Keratinocyte (primary cell): ENCODE data around the gene ULK4. TPM values are rescaled to one million over a fixed set of nuclear protein-coding genes. Genes with fewer than 3 reads are reported as not detected.

Source experiments
- DNase-seq: peaks from one replicate; pipeline ENCODE4 v3.0.0-alpha.2; 2011; ENCODE audit warnings: low read depth, missing footprints, low spot score
- FAIRE-seq: peaks from 2 replicates; lab custom pipeline; 2011; peaks lifted over from hg19 to GRCh38; lab: Jason Lieb, UNC
- H2AFZ ChIP-seq: 2 replicates; pipeline ENCODE4 v1.6.0; 2012; ENCODE audit warnings: low read length, control low read depth, inconsistent platforms; ENCODE audit not compliant: control insufficient read depth
- H3K27ac ChIP-seq: 2 replicates; pipeline ENCODE4 v1.5.1; 2011; ENCODE audit warnings: low read length; ENCODE audit not compliant: control insufficient read depth, insufficient read depth
- H3K27me3 ChIP-seq: 3 replicates; pipeline ENCODE4 v1.6.0; 2011; ENCODE audit warnings: low read length; ENCODE audit not compliant: control insufficient read depth, insufficient read depth; ENCODE audit errors: extremely low read depth
- H3K36me3 ChIP-seq, 2 experiments: 2 replicates in 1 of 2; 3 replicates in 1 of 2; pipeline ENCODE4 v1.5.1; 2011; ENCODE audit warnings: low read length in 2 of 2, mild to moderate bottlenecking in 1 of 2; ENCODE audit not compliant: control insufficient read depth in 2 of 2, insufficient read depth in 2 of 2; ENCODE audit errors: extremely low read depth in 1 of 2
- H3K4me1 ChIP-seq: 3 replicates; pipeline ENCODE4 v1.5.1; 2011; ENCODE audit warnings: low read length; ENCODE audit not compliant: control insufficient read depth, insufficient read depth; ENCODE audit errors: extremely low read depth
- H3K4me2 ChIP-seq: 3 replicates; pipeline ENCODE4 v1.6.0; 2011; ENCODE audit warnings: low read depth, low read length; ENCODE audit not compliant: control insufficient read depth, insufficient read depth; ENCODE audit errors: extremely low read depth
- H3K4me3 ChIP-seq, 3 experiments: fragments of 200-600 bp in 1 of 3; sonication (generic) in 1 of 3; 2 replicates in 2 of 3; 3 replicates in 1 of 3; pipeline ENCODE4 v1.5.1; 2011 to 2016; ENCODE audit warnings: low read length in 3 of 3, mild to moderate bottlenecking in 3 of 3, control low read depth in 2 of 3, inconsistent platforms in 1 of 3, low read depth in 1 of 3, mixed read lengths in 1 of 3, mixed run types in 1 of 3, moderate library complexity in 1 of 3; ENCODE audit not compliant: control insufficient read depth in 2 of 3, insufficient read depth in 2 of 3; ENCODE audit errors: extremely low read depth in 1 of 3
- H3K79me2 ChIP-seq: 2 replicates; pipeline ENCODE4 v1.6.0; 2012; ENCODE audit warnings: low read length; ENCODE audit not compliant: control insufficient read depth, insufficient read depth
- H3K9ac ChIP-seq: 3 replicates; pipeline ENCODE4 v1.6.0; 2011; ENCODE audit warnings: low read length; ENCODE audit not compliant: control insufficient read depth, insufficient read depth; ENCODE audit errors: extremely low read depth
- H3K9me1 ChIP-seq: 3 replicates; pipeline ENCODE4 v1.6.0; 2011; ENCODE audit warnings: low read length; ENCODE audit not compliant: control insufficient read depth, insufficient read depth; ENCODE audit errors: extremely low read depth
- H3K9me3 ChIP-seq: 2 replicates; pipeline ENCODE4 v1.5.1; 2012; ENCODE audit warnings: low read depth, low read length; ENCODE audit not compliant: control insufficient read depth
- H4K20me1 ChIP-seq: 3 replicates; pipeline ENCODE4 v1.6.0; 2011; ENCODE audit warnings: low read length; ENCODE audit not compliant: control insufficient read depth, insufficient read depth; ENCODE audit errors: extremely low read depth
- EZH2 ChIP-seq: IDR thresholded peaks from one replicate; pipeline ENCODE4 v1.6.1; 2012; ENCODE audit warnings: inconsistent platforms, mild to moderate bottlenecking, low read length, moderate library complexity
- dilution Hi-C: fragments of 300-500 bp; cut with MboI; formaldehyde crosslinking; loops from one replicate; pipeline ENCODE4 v1.7.0; 2020; ENCODE audit warnings: low sequenced_read_pairs; ENCODE audit not compliant: extremely low pct_ligation_motif_present
- polyA plus RNA-seq, 5 experiments: library from polyadenylated mRNA; depleted of rRNA in 3 of 5; stranded (reverse) in 3 of 5; stranded (forward) in 1 of 5; unstranded in 1 of 5; fragments of >200 nt; gene quantifications; 1 replicate in 1 of 5; 2 replicates in 3 of 5; 3 replicates in 1 of 5; pipeline versions ENCODE4 v1.2.1 to v1.2.3, GENCODE V29; 2011 to 2012; ENCODE audit warnings: missing spikeins in 2 of 5, low read depth in 1 of 5, low replicate concordance in 1 of 5
- TF ChIP-seq, protein P1 (sequence below), 3 experiments: IDR thresholded peaks in 1 of 3; conservative IDR thresholded peaks in 1 of 3; optimal IDR thresholded peaks in 1 of 3; 2 replicates in 2 of 3; 3 replicates in 1 of 3; pipeline versions ENCODE3 to v1.5.1; 2011; ENCODE audit warnings: low read length in 3 of 3, mild to moderate bottlenecking in 3 of 3, moderate library complexity in 2 of 3, control low read depth in 1 of 3, inconsistent platforms in 1 of 3; ENCODE audit not compliant: insufficient read depth in 2 of 3; ENCODE audit errors: extremely low read depth in 1 of 3

ULK4 gene
- polyA plus RNA-seq, 1 donor (not counting 4 experiments of a cell fraction or from before 2014, with no cell fraction given): 6.1 TPM

DNA sequence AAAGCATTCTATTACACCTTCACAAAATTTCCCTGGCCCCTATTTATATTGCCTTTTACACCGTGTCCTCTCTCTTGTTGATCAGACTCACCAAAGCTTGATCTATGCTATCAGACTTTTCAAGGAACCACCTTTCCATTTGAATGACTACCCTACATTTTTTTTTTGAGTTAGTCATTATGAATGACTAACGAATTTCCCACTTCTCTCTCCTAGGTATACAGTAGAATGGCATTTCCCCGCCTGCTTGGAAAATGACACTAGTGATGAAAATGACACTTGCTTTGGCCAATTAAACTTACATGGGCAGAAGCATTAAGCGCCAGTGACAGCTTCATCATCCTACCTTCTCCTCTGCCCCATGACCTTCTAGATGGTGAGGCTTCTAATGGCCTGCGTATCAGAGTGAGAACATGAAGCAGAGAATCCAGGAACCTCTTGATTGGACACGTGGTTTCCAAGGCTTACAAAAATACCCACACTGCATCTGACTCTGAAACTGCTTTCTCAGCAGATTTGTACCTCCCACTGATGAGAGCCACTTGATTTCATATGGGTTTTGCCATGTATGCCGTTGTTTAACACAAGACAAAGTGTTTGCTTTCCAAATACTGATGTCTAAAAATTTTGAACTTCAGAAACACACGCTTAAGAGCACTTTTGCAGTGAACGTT, 392.1 kb downstream of the ULK4 start:
- FAIRE-seq (no peak), DNase-seq (no peak)
- H3K27ac ChIP-seq: no peak overlapping the region
- no peaks in the 10 kb centered on the region for H4K20me1 ChIP-seq
- H3K4me3 ChIP-seq: no peak overlapping the region
- H3K9me3 ChIP-seq: no peaks in the 10 kb centered on the region
- no peaks in the 10 kb centered on the region for H3K36me3 ChIP-seq
- no peaks in the 10 kb centered on the region for H3K9me1 ChIP-seq
- TF ChIP-seq, protein P1, sequence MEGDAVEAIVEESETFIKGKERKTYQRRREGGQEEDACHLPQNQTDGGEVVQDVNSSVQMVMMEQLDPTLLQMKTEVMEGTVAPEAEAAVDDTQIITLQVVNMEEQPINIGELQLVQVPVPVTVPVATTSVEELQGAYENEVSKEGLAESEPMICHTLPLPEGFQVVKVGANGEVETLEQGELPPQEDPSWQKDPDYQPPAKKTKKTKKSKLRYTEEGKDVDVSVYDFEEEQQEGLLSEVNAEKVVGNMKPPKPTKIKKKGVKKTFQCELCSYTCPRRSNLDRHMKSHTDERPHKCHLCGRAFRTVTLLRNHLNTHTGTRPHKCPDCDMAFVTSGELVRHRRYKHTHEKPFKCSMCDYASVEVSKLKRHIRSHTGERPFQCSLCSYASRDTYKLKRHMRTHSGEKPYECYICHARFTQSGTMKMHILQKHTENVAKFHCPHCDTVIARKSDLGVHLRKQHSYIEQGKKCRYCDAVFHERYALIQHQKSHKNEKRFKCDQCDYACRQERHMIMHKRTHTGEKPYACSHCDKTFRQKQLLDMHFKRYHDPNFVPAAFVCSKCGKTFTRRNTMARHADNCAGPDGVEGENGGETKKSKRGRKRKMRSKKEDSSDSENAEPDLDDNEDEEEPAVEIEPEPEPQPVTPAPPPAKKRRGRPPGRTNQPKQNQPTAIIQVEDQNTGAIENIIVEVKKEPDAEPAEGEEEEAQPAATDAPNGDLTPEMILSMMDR (optimal IDR thresholded peaks at IDR 0.05 in 1 of 3, IDR thresholded peaks at IDR 0.05 in 1 of 3, conservative IDR thresholded peaks at IDR 0.05 in 1 of 3; ENCODE audit: extremely low read depth in 1 of 3, insufficient read depth in 2 of 3, low read length in 3 of 3): no peak
- no peak for TF ChIP-seq EZH2
- dilution Hi-C loops: no loop called here
- H3K9ac ChIP-seq: no peak overlapping the region
- no peaks in the 10 kb centered on the region for H3K79me2 ChIP-seq
- no peaks in the 10 kb centered on the region for H3K27me3 ChIP-seq
- no peaks in the 10 kb centered on the region for H3K4me1 ChIP-seq
- no peak overlapping the region for H2AFZ ChIP-seq
- H3K4me2 ChIP-seq: no peak overlapping the region

DNA sequence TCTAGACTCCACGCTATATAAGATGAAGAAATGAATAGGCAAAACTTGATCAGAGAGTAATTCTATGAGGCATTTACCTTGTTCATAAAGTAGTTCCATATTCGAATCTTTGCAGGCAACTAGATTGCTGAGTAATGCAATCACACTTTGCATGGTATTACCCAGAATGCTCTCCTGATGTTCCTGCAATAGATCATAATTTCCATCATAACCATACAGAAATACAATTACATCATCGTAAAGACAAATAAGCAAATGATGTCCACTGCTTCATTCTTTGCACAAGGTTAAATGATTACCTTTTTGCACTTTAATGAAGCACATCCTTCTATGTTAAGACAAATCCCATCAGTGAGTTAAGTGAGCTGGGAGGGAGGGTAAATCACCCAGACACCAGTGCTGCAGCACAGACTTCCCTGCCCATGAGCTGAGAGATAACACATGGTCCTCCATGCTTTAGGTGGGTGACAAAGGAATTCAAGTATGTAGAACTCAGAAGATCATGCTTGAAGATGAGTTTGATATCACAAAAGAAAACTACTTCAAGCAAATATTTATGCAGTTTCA, 395.9 kb downstream of the ULK4 start:
- no peaks in the 10 kb centered on the region for H3K9me3 ChIP-seq
- H3K36me3 ChIP-seq: no peaks in the 10 kb centered on the region
- no peak overlapping the region for H3K9ac ChIP-seq
- H3K79me2 ChIP-seq: no peaks in the 10 kb centered on the region
- DNase-seq (no peak), FAIRE-seq (no peak)
- no peaks in the 10 kb centered on the region for H3K27me3 ChIP-seq
- dilution Hi-C loops: no loop called here
- no peak overlapping the region for H2AFZ ChIP-seq
- no peaks in the 10 kb centered on the region for H4K20me1 ChIP-seq
- H3K27ac ChIP-seq: no peak overlapping the region
- TF ChIP-seq, protein P1 (optimal IDR thresholded peaks at IDR 0.05 in 1 of 3, IDR thresholded peaks at IDR 0.05 in 1 of 3, conservative IDR thresholded peaks at IDR 0.05 in 1 of 3; ENCODE audit: extremely low read depth in 1 of 3, insufficient read depth in 2 of 3, low read length in 3 of 3): no peak
- TF ChIP-seq EZH2: no peak
- H3K4me1 ChIP-seq: no peaks in the 10 kb centered on the region
- H3K4me2 ChIP-seq: no peak overlapping the region
- no peaks in the 10 kb centered on the region for H3K9me1 ChIP-seq
- H3K4me3 ChIP-seq: no peak overlapping the region
